Breast epithelium (tissue), 4 donors: ENCODE data around the gene DNAI7. TPM values are rescaled to one million over a fixed set of nuclear protein-coding genes. Genes with fewer than 3 reads are reported as not detected.

Experiments
- DNase-seq, 2 donors: peaks; one replicate each; pipeline ENCODE4 v3.0.0-alpha.2; 2019; ENCODE audit warnings: low spot score in 2 of 2
- H3K27ac ChIP-seq, 2 donors: fragments of 200-600 bp; sonication (generic) in 1 of 2; one replicate each; pipeline ENCODE4 v1.5.1; 2016 to 2019; ENCODE audit warnings: mild to moderate bottlenecking in 1 of 2
- H3K27me3 ChIP-seq, 2 donors: fragments of 200-600 bp; sonication (generic) in 1 of 2; one replicate each; pipeline versions ENCODE4 v1.5.1 to v1.6.0; 2017 to 2019; ENCODE audit warnings: control low read depth in 1 of 2, mild to moderate bottlenecking in 1 of 2
- H3K36me3 ChIP-seq: fragments of 200-600 bp; one replicate; pipeline ENCODE4 v1.5.1; 2019
- H3K4me1 ChIP-seq, 2 donors: fragments of 200-600 bp; sonication (generic); one replicate each; pipeline ENCODE4 v1.5.1; 2016 to 2019; ENCODE audit warnings: control low read depth in 1 of 2
- H3K4me3 ChIP-seq, 3 donors: fragments of 200-600 bp; sonication (generic); 1 replicate in 2 of 3; 2 replicates in 1 of 3; pipeline ENCODE4 v1.5.1; 2016 to 2019; ENCODE audit warnings: mild to moderate bottlenecking in 3 of 3, moderate library complexity in 2 of 3
- H3K9me3 ChIP-seq, 2 donors: fragments of 200-600 bp; sonication (generic) in 1 of 2; one replicate each; pipeline ENCODE4 v1.5.1; 2016 to 2019; ENCODE audit warnings: control low read depth in 1 of 2
- CTCF ChIP-seq, 3 donors: fragments of 450-650 bp; IDR thresholded peaks; one replicate each; pipeline ENCODE4 v1.5.1; 2016 to 2017; ENCODE audit warnings: antibody characterized with exemption in 3 of 3, mild to moderate bottlenecking in 3 of 3, moderate library complexity in 3 of 3
- POLR2A ChIP-seq: fragments of 450-650 bp; IDR thresholded peaks from one replicate; pipeline ENCODE4 v1.6.1; 2016; ENCODE audit warnings: antibody characterized with exemption, mild to moderate bottlenecking, moderate library complexity
- POLR2AphosphoS5 ChIP-seq, 3 donors: sonication (generic); formaldehyde crosslinking; IDR thresholded peaks; one replicate each; pipeline ENCODE4 v1.6.1; 2017; ENCODE audit warnings: antibody characterized with exemption in 3 of 3
- intact Hi-C: fragments of 100-400 bp; cut with DNase I; formaldehyde crosslinking; loops from one replicate; pipeline ENCODE4 v1.15.1; 2023; ENCODE audit warnings: low total_unique reads
- total RNA-seq, 3 donors: library from RNA; depleted of rRNA; stranded (reverse); fragments of >200 nt; gene quantifications; one replicate each; pipeline ENCODE4 v1.1.0, GENCODE V29; 2016

The DNAI7 gene
- total RNA-seq, 3 donors from 2014 or later: 1.1 to 4.2 (median 2.0) TPM

- Histone ChIP-seq H3K4me3 (no peak overlapping the region), H3K27ac (no peak overlapping the region), H3K9me3 (no peaks in the 10 kb centered on the region), H3K4me1 (no peaks in the 10 kb centered on the region), H3K36me3 (no peaks in the 10 kb centered on the region), H3K27me3 (no peaks in the 10 kb centered on the region)
- intact Hi-C loops: no loop called here
- no peak for DNase-seq
- no peak for TF ChIP-seq CTCF (IDR thresholded peaks at IDR 0.05)
- TF ChIP-seq POLR2AphosphoS5 (IDR thresholded peaks at IDR 0.05): no peak
- no peak for TF ChIP-seq POLR2A
Observed at GRCh38 chr12:25083211-25083610, 111.7 kb downstream of the DNAI7 start.

GRCh38 chr12:25082628-25083027, 112.3 kb downstream of the DNAI7 start:
- H3K4me3 ChIP-seq: no peak overlapping the region
- no peaks in the 10 kb centered on the region for H3K27me3 ChIP-seq
- H3K27ac ChIP-seq: no peak overlapping the region
- intact Hi-C loops: no loop called here
- no peaks in the 10 kb centered on the region for H3K36me3 ChIP-seq
- H3K9me3 ChIP-seq: no peaks in the 10 kb centered on the region
- H3K4me1 ChIP-seq: no peaks in the 10 kb centered on the region
- TF ChIP-seq POLR2A: no peak
- TF ChIP-seq POLR2AphosphoS5 (IDR thresholded peaks at IDR 0.05): no peak
- no peak for TF ChIP-seq CTCF (IDR thresholded peaks at IDR 0.05)
- no peak for DNase-seq

GRCh38 chr12:25079393-25079792, 115.6 kb downstream of the DNAI7 start:
- no peak for DNase-seq
- no peaks in the 10 kb centered on the region for H3K27me3 ChIP-seq
- intact Hi-C loops: no loop called here
- H3K4me3 ChIP-seq: no peak overlapping the region
- H3K4me1 ChIP-seq: no peaks in the 10 kb centered on the region
- H3K27ac ChIP-seq: no peak overlapping the region
- H3K36me3 ChIP-seq: no peaks in the 10 kb centered on the region
- TF ChIP-seq POLR2A: no peak
- TF ChIP-seq POLR2AphosphoS5 (IDR thresholded peaks at IDR 0.05): no peak
- TF ChIP-seq CTCF (IDR thresholded peaks at IDR 0.05): no peak
- H3K9me3 ChIP-seq: no peaks in the 10 kb centered on the region

GRCh38 chr12:25074954-25075353, 120.0 kb downstream of the DNAI7 start:
- DNase-seq: no peak
- Histone ChIP-seq H3K36me3 (no peaks in the 10 kb centered on the region), H3K27me3 (no peaks in the 10 kb centered on the region), H3K9me3 (no peaks in the 10 kb centered on the region), H3K4me3 (no peak overlapping the region), H3K4me1 (no peaks in the 10 kb centered on the region), H3K27ac (no peak overlapping the region)
- TF ChIP-seq POLR2A (no peak), CTCF (IDR thresholded peaks at IDR 0.05) (no peak), POLR2AphosphoS5 (IDR thresholded peaks at IDR 0.05) (no peak)
- intact Hi-C loops: no loop called here

- no peak for DNase-seq
- no peak for TF ChIP-seq POLR2A
- TF ChIP-seq POLR2AphosphoS5 (IDR thresholded peaks at IDR 0.05): no peak
- no peaks in the 10 kb centered on the region for H3K36me3 ChIP-seq
- H3K9me3 ChIP-seq: no peaks in the 10 kb centered on the region
- intact Hi-C loops: no loop called here
- no peak overlapping the region for H3K27ac ChIP-seq
- no peaks in the 10 kb centered on the region for H3K27me3 ChIP-seq
- H3K4me3 ChIP-seq: no peak overlapping the region
- no peaks in the 10 kb centered on the region for H3K4me1 ChIP-seq
Observed at GRCh38 chr12:25074113-25074512, 120.8 kb downstream of the DNAI7 start.
